Measurements from ENCODE around the gene INF2. TPM values are rescaled to one million over a fixed set of nuclear protein-coding genes. Genes with fewer than 3 reads are reported as not detected.

Gene INF2
- total RNA-seq, 3 donors from 2014 or later = 132 to 216 (median 176) TPM

DNA sequence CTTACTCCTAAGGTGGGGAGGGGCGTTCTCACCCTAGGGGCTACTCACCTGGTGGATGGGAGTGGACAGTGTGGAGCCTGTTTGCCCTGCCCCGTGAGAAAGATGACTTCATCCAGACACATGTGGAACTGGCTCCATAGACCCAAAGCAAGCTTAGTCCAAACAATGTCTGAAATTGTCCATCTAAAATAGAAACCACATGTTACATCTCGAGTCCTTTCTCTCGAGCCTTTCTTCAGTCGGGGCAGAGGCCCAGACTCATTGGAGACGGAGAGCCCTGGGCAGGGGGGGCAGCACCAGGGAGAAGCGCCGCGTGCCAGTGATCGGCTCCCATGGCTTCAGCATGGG, 67.8 kb downstream of the INF2 start:
- ATAC-seq (no peak), DNase-seq (no peak)
- H3K9me3 ChIP-seq = no peaks in the 10 kb centered on the region
- no peaks in the 10 kb centered on the region for H3K36me3 ChIP-seq (ENCODE audit: low read depth)
- peaks cover 12% of the 10 kb centered on the region for H3K4me1 ChIP-seq (ENCODE audit: low read depth)
- TF ChIP-seq, protein P1, sequence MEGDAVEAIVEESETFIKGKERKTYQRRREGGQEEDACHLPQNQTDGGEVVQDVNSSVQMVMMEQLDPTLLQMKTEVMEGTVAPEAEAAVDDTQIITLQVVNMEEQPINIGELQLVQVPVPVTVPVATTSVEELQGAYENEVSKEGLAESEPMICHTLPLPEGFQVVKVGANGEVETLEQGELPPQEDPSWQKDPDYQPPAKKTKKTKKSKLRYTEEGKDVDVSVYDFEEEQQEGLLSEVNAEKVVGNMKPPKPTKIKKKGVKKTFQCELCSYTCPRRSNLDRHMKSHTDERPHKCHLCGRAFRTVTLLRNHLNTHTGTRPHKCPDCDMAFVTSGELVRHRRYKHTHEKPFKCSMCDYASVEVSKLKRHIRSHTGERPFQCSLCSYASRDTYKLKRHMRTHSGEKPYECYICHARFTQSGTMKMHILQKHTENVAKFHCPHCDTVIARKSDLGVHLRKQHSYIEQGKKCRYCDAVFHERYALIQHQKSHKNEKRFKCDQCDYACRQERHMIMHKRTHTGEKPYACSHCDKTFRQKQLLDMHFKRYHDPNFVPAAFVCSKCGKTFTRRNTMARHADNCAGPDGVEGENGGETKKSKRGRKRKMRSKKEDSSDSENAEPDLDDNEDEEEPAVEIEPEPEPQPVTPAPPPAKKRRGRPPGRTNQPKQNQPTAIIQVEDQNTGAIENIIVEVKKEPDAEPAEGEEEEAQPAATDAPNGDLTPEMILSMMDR (IDR thresholded peaks at IDR 0.05) = no peak
- intact Hi-C loops (cut with DNase I, micrococcal nuclease) = no loop called here
- H3K4me3 ChIP-seq = no peak overlapping the region

DNA sequence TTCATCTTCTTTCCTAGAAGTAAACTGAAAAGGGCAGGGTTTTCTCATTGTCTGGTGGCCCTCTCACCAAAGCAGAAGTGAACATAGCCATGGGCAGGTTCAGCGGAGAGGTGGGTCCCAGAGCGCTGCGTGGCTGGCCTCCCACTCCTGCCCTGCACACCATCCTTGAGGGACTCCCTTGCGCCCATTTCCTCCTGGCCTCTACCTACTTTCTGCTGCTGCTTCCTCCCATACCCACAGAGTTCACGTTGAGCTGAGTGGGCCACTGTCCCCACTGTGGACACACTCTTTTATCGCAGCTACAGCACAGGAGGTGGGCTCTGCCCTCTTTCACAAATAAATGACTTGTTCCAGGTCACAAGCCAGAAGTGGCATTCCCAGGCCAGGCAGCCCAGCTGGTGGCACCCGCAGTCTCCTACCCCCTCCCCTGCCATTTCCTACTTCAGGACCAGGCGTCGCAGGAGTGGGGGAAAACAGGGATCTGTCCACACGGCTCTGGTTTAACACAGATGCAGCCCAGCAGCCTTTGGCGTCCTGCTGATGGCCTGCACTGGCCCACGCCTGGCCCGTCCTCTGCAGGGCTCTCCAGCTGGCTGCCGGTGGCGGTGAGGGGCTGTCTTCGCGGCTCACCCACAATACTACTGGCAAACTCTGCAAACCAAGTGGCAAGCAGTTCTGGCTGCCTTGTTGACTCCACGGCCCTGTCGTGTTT, 68.4 kb downstream of the INF2 start:
- Histone ChIP-seq H3K4me1 (ENCODE audit: low read depth) (peaks cover 12% of the 10 kb centered on the region), H3K36me3 (ENCODE audit: low read depth) (no peaks in the 10 kb centered on the region), H3K4me3 (no peak overlapping the region), H3K9me3 (no peaks in the 10 kb centered on the region)
- no peak for ATAC-seq
- no peak for DNase-seq
- intact Hi-C loops (cut with DNase I, micrococcal nuclease) = no loop called here
- TF ChIP-seq, protein P1 (IDR thresholded peaks at IDR 0.05) = no peak

DNA sequence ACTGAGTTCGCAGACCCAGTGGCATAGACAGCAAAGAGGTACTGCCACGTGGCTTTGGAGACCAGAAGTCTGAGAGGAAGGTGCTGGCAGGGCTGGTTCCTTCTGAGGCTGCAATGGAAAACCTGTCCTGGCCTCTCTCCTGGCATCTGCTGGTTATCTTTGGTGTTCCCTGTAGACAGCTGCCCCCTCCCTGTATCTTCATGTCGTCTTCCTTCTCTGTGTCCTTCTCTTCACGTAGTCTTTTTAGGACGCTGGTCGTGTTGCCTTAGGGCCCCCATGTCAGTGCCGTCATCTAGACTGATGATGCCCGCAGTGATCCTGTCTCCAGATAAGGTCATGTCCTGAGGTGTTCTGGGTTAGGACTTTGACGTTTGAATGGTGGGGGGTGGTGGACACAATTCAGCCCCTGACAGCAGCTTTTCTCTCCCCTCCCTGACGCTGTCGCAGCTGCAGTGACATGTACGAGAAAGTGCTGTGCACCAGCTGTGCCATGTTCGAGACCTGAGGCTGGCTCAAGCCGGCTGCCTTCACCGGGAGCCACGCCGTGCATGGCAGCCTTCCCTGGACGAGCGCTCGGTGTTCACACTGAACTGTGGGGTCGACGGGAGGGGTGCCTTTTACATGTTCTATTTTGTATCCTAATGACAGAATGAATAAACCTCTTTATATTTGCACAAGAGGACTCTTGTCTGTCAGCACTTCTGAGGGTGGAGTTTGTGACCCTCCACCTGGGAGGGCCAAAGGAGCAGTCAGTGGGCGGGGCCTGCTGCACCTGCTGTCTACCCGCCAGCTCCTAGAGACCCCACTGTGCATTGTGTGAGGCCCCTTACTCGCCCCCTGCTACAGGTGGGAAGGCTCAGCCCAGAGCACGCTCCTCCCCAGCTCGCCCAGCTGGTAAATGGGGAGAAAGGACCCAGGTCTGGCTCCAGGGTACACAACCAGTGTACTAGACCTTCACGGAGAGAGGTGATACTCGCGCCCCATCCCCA, 69.9 kb downstream of the INF2 start:
- H3K4me1 ChIP-seq (ENCODE audit: low read depth) = peaks cover 5% of the 10 kb centered on the region
- intact Hi-C loops (cut with DNase I, micrococcal nuclease) = no loop called here
- TF ChIP-seq, protein P1 (IDR thresholded peaks at IDR 0.05) = no peak
- no peak for DNase-seq
- no peak for ATAC-seq
- no peaks in the 10 kb centered on the region for H3K9me3 ChIP-seq
- H3K36me3 ChIP-seq (ENCODE audit: low read depth) = no peaks in the 10 kb centered on the region
- H3K4me3 ChIP-seq = no peak overlapping the region

DNA sequence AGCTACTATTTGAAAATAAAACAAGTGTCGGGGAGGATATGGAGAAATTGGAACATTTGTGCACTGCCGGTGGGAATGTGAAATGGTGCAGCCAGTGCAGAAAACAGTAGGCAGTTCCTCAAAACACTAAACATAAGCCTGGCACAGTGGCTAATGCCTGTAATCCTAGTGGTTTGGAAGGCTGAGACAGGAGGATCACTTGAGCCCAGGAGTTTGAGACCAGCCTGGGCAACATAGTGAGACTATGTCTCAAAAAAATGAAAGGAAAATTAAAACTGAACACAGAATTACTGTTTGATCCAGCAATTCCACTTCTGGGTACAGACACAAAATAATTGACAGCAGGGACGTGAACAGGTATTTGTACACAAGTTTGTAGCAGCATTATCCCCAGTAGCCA, 76.1 kb downstream of the INF2 start:
- no peaks in the 10 kb centered on the region for H3K36me3 ChIP-seq (ENCODE audit: low read depth)
- intact Hi-C loops (cut with DNase I, micrococcal nuclease) = loop anchor here (5.0 to 10.0 kb wide), 2 partner anchors 59 to 62 kb away; no protein-coding TSS in a partner anchor
- H3K4me1 ChIP-seq (ENCODE audit: low read depth) = no peaks in the 10 kb centered on the region
- no peak for ATAC-seq
- TF ChIP-seq, protein P1 (IDR thresholded peaks at IDR 0.05) = no peak
- no peaks in the 10 kb centered on the region for H3K9me3 ChIP-seq
- no peak for DNase-seq
- no peak overlapping the region for H3K4me3 ChIP-seq

DNA sequence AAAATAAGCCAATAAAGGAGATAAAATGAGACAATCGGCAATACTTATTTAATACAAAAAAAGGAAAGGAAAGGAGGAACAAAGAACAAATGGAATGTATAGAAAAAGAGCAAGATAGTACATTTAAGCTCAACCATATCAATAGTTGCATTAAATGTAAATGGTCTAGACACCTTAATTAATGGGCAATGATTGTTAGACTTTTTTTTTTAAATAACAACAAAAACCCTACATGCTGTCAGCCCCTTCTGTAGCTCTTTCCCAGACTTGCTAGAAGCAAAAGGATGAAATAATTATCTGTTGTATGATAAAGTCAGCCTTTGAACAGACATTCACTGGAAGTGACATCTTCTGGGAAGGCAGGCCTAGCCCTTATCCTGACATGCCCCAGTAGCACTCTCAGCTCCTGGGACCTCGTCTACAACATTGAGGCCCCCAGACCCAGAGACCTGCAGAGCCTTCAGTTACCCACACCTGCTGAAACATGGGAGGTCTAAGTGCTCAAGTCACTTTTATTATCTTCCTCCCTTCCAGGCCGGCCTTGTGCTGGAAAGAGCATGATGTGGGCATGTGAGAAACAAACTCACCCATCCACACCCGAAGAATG, 76.9 kb downstream of the INF2 start:
- intact Hi-C loops (cut with DNase I, micrococcal nuclease) = loop anchor here (5.0 to 10.0 kb wide), 2 partner anchors 58 to 61 kb away; no protein-coding TSS in a partner anchor

More for the DNA sequence above, 76.9 kb downstream of the INF2 start:
- no peaks in the 10 kb centered on the region for H3K4me1 ChIP-seq (ENCODE audit: low read depth)
- TF ChIP-seq, protein P1 (IDR thresholded peaks at IDR 0.05) = no peak
- ATAC-seq = no peak
- no peak for DNase-seq
- H3K4me3 ChIP-seq = no peak overlapping the region
- H3K36me3 ChIP-seq (ENCODE audit: low read depth) = no peaks in the 10 kb centered on the region
- no peaks in the 10 kb centered on the region for H3K9me3 ChIP-seq
